Stimulated activated CD8-positive, alpha-beta memory T cell treated with anti-CD3 and anti-CD28 coated beads, Interleukin-15, amount 100 ng/mL, for 4 hours (primary cell): ENCODE results near the gene PEA15.

Source experiments
- DNase-seq, 2 donors: peaks; one replicate each; pipeline ENCODE4 v3.0.0-alpha.2; 2020; ENCODE audit warnings: low read depth in 2 of 2

PEA15 gene

GRCh38 chr1:160239582-160240299 lies 34.6 kb downstream of the PEA15 start:
- DNase-seq: no peak

DNA sequence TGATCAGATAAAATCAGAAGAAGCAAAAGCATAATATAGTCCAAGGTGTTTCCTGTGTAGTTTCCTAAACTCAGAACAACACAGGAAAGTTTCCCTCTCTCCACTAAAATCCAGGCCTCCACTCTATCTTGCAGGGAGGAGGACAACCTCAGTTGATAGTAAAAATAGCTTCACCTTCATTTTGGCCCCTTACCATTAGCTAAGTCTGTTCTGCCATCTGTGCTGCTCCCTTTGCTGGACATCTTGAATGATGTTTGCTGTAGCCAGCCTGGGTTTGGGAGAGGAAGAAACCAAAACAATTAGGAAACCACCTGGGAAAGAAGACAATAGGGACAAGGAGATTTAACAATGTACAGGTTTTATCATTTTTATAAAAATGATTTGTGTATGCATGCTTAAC lies 38.6 kb downstream of the PEA15 start:
- no peak for DNase-seq

DNA sequence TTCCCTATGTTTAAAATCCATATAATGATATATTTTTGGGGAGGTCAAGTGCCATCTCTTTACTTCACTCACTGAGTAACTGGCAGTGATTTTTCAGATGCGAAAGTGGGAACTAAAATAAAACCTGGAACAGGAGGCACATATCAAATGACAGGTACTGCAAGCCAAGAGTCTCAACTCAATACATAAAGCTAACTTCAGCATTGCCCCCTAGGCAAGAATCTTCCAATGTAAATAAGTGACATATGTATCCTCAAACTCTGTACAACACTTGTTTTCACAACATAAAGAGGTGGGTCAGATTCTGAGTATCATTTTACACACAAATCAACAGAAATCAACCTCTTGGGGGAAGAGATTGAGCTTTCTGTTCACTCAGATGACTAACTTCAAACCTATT lies 39.0 kb downstream of the PEA15 start:
- DNase-seq: no peak

- DNase-seq: no peak
Measured at GRCh38 chr1:160245434-160245833, 40.2 kb downstream of the PEA15 start.

GRCh38 chr1:160247053-160247452 lies 41.9 kb downstream of the PEA15 start:
- no peak for DNase-seq

- no peak for DNase-seq
Measured at GRCh38 chr1:160251011-160251410, 45.8 kb downstream of the PEA15 start.

DNA sequence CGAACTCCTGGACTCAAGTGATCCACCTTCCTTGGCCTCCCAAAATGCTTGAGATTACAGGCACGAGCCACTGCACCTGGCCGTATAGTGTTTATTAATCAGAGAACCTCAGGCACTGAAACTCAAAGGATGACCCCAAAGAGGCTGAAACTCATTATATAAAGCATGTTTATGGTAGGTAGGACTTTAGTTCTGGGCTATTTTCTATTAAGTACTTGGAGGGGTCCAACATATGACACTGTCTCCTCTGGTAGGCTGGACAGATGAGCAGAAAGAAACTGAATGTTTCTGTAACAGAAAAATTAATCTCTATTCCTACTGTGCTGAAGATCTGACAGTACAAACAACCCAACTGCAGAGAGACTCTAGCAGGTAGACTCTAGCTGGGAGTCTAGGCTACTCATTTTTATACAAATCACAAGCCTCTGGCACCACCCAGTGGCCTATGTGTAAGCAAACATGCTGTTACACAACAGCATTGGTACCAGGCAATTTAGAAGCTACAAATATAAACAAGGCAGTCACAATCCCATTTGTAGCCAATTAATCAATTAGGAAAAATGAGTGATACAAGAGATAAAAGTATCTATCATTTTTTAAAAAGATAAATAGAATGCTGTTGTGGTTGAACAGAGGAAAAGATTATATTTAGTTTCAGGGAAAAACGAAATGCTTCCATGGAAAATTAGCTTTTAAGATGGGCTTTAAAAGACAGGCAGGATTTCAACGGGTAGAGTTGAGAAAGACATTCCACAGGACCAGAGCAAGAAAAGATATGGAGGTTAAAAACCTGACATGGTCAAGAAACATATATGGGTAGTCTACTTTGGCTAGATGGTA lies 46.7 kb downstream of the PEA15 start:
- DNase-seq: peak in 1 of 2 donors; percentile 30

DNA sequence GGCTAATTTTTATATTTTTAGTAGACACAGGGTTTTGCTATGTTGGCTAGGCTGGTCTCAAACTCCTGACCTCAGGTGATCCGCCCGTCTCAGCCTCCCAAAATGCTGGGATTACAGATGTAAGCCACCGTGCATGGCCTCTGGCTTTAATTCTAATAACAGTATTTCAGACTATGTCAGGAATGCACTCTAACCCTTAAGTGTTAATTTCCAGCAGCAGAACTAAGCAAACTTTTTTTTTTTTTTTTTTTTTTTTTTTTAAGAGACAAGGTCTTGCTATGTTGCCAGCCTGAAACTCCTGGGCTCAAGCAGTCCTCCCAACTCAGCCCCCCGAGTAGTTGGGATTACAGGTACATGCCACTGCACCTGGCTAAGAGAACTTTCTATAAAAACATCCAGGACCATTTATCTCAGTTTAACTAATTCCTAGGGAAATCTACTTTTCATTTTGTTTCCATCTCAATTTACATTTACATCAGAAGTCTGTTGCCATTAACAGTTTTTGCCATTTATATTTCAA lies 50.7 kb downstream of the PEA15 start:
- no peak for DNase-seq

GRCh38 chr1:160256396-160257046 lies 51.3 kb downstream of the PEA15 start:
- DNase-seq: no peak

GRCh38 chr1:160257411-160258015 lies 52.3 kb downstream of the PEA15 start:
- DNase-seq: no peak

DNA sequence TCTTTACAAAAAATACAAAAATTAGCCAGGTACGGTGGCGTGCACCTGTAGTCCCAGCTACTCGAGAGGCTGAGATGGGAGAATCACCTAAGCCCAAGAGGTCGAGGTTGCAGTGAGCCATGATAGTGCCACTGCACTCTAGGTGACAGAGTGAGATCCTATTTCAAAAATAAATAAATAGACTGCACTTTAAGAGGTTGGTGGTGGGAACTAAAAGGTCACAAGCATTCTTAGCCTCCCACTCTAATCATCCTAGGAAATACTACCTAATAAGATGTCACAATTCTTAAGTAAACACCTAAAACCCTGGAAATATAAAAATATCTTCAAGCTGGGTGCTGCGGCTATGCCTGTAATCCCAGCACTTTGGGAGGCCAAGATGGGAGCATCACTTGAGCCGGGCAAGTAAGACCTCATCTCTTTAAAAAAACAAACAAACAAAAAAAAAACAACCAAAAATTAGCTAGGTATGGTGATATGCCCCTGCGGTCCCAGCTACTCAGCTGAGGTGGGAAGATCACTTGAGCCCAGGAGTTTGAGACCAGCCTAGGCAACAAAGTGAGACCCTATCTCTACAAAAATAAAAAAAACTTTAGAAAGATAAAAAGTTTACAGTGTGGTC lies 53.1 kb downstream of the PEA15 start:
- no peak for DNase-seq

DNA sequence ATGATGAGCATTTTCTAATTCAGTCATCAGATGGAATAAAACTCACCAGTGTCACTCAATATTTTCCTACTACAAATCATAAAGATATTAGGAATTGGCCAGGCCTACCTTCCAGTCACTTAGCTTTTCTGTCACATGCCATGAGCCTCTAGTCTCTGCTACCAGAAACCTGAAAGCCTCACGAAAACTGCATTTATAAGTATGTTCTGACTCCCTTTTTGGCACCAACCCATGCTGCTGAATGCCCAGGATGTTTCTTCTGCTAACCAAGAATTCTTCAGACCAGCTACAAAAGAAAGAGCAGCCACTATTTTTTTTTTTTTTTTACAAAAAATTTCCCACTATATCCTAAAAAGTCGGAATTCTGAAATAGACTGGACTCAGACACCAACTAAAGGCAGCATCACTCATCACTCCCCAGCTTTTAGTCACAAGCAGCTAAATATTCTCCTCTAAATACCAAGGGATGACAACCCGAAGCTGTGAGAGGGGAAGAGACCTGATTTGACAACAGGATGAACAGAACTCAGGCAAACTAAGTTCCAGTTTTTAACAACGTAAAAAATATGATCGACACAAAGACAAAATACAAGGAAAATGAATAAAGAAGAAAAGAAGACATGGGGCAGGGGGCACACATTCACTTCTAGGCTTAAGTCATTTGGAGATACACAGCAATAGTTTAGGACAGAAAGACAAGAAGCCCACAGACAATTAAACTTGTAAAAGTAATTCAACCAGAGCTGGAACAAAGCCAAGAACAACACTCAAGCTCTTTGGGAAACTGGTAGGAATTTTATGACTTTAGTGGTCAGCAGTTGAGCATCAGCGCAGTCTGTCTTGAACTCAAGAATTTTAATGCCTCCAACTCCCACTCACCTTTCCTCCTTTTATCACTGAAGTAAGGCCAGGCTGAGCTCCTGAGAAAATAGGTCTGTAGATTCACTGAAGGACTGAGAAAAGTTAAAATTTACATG lies 55.5 kb downstream of the PEA15 start:
- no peak for DNase-seq

DNA sequence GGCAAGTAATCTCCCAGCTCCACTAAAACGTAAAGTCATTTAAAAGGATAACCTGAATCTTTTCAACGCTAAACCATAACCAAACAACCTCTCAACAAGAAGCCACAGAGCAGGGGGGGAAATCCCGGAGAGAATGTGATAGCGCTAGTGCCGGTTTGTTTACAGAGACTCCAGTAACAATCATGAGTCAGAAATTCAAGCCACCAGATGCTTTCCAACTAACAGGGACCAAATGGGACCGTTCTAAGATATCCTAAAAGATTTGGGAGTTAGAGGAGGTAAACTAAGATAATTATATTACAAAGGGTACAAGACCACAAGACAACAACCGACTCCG lies 56.3 kb downstream of the PEA15 start:
- DNase-seq: peak; percentile 40 to 66

DNA sequence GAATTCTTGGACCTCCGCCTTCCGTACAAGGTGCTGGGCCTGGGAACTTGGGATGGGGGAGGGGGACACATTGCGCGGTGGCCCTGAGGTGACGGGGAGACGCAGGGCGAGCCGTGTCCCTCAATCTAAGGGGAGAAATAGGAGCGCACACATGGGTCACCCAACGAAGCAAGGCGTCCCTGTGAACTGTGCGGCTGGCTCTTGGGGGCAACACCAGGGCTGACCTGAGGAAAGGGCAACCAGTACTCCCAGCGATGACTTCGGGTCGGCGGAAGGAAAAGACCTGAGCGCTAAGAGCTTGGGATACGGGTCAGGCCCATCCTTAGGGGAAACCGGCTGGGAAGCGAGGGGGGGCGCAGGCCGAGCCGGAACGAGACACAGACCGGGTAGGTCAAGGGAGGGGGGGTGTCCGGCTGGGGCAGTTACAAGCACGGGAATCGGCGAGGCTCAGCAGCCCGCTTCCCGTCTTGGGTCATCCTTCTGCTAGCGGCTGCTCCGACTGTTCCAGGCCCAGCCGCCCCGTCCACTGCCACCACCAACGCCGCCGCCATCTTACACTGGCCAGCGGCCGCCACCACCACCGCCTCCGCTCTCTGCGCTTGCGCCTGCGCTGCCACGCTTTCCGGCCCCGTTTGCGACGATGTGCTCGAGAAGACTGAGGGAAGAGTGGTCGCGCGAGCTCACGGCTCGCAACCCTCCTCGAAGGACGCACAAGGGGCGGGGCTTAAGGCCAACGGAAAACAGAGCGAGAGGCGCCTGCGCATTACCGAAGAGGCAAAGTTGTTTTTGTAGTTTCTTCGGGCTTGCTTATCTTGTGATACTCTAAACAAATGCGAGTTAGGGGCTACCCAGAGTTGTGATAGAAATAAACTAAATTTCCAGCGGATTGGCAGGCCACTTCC lies 57.0 kb downstream of the PEA15 start, which contains the start of gene DCAF8:
DCAF8 (minus strand) TSS at position 657 of the 902 bp plus-strand sequence. CDS start 18,541 bp downstream, outside the sequence.
- peak; percentile 94 to 95 for DNase-seq

DNA sequence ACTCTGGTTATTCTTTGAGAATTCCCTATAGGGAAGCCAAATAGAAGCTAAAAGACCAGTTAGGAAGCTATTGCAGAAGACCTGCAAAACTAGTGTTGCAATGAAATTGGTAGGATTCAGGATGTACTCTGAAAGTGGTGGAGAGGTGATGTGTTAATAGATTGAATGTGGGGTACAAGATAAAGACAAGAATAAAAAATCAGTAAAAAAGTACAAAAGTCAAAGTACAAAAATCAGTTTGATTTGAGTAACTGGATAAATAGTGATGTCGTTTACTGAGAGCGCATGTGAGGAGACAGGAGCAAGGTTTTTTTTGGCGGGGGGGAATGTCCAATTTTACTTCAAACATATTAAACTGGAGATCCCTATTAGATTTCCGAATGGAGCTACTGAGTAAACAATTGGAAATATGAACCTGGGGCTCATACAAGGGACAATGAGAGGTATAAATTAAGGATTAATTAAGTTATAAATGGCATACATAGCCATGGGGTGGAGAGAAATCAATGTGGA lies 59.7 kb downstream of the PEA15 start:
- no peak for DNase-seq
